ENCODE data around the gene CFAP100. TPM values are rescaled to one million over a fixed set of nuclear protein-coding genes. Genes with fewer than 3 reads are reported as not detected.

The CFAP100 gene
- total and polyA plus RNA-seq, 9 of the 15 experiments (the other 6 are each of a cell fraction or from before 2014, with no cell fraction given) = not detected

GRCh38 chr3:126465928-126466544 lies 71.3 kb downstream of the CFAP100 start (continued):
- TF ChIP-seq, protein P1, sequence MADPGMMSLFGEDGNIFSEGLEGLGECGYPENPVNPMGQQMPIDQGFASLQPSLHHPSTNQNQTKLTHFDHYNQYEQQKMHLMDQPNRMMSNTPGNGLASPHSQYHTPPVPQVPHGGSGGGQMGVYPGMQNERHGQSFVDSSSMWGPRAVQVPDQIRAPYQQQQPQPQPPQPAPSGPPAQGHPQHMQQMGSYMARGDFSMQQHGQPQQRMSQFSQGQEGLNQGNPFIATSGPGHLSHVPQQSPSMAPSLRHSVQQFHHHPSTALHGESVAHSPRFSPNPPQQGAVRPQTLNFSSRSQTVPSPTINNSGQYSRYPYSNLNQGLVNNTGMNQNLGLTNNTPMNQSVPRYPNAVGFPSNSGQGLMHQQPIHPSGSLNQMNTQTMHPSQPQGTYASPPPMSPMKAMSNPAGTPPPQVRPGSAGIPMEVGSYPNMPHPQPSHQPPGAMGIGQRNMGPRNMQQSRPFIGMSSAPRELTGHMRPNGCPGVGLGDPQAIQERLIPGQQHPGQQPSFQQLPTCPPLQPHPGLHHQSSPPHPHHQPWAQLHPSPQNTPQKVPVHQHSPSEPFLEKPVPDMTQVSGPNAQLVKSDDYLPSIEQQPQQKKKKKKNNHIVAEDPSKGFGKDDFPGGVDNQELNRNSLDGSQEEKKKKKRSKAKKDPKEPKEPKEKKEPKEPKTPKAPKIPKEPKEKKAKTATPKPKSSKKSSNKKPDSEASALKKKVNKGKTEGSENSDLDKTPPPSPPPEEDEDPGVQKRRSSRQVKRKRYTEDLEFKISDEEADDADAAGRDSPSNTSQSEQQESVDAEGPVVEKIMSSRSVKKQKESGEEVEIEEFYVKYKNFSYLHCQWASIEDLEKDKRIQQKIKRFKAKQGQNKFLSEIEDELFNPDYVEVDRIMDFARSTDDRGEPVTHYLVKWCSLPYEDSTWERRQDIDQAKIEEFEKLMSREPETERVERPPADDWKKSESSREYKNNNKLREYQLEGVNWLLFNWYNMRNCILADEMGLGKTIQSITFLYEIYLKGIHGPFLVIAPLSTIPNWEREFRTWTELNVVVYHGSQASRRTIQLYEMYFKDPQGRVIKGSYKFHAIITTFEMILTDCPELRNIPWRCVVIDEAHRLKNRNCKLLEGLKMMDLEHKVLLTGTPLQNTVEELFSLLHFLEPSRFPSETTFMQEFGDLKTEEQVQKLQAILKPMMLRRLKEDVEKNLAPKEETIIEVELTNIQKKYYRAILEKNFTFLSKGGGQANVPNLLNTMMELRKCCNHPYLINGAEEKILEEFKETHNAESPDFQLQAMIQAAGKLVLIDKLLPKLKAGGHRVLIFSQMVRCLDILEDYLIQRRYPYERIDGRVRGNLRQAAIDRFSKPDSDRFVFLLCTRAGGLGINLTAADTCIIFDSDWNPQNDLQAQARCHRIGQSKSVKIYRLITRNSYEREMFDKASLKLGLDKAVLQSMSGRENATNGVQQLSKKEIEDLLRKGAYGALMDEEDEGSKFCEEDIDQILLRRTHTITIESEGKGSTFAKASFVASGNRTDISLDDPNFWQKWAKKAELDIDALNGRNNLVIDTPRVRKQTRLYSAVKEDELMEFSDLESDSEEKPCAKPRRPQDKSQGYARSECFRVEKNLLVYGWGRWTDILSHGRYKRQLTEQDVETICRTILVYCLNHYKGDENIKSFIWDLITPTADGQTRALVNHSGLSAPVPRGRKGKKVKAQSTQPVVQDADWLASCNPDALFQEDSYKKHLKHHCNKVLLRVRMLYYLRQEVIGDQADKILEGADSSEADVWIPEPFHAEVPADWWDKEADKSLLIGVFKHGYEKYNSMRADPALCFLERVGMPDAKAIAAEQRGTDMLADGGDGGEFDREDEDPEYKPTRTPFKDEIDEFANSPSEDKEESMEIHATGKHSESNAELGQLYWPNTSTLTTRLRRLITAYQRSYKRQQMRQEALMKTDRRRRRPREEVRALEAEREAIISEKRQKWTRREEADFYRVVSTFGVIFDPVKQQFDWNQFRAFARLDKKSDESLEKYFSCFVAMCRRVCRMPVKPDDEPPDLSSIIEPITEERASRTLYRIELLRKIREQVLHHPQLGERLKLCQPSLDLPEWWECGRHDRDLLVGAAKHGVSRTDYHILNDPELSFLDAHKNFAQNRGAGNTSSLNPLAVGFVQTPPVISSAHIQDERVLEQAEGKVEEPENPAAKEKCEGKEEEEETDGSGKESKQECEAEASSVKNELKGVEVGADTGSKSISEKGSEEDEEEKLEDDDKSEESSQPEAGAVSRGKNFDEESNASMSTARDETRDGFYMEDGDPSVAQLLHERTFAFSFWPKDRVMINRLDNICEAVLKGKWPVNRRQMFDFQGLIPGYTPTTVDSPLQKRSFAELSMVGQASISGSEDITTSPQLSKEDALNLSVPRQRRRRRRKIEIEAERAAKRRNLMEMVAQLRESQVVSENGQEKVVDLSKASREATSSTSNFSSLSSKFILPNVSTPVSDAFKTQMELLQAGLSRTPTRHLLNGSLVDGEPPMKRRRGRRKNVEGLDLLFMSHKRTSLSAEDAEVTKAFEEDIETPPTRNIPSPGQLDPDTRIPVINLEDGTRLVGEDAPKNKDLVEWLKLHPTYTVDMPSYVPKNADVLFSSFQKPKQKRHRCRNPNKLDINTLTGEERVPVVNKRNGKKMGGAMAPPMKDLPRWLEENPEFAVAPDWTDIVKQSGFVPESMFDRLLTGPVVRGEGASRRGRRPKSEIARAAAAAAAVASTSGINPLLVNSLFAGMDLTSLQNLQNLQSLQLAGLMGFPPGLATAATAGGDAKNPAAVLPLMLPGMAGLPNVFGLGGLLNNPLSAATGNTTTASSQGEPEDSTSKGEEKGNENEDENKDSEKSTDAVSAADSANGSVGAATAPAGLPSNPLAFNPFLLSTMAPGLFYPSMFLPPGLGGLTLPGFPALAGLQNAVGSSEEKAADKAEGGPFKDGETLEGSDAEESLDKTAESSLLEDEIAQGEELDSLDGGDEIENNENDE (IDR thresholded peaks at IDR 0.05; ENCODE audit: low read depth, low read length) = no peak
- no peak for TF ChIP-seq FOXK1 (CRISPR knock-in tag; IDR thresholded peaks at IDR 0.05; ENCODE audit: borderline replicate concordance)
- no peak for TF ChIP-seq THRB (CRISPR knock-in tag; conservative IDR thresholded peaks at IDR 0.05)
- no peak for TF ChIP-seq TAF7 (tag; IDR thresholded peaks at IDR 0.05)
- TF ChIP-seq GTF2B (IDR thresholded peaks at IDR 0.05; ENCODE audit: extremely low read depth, insufficient read length) = no peak
- no peak for TF ChIP-seq BRD4 (IDR thresholded peaks at IDR 0.05)
- no peak for TF ChIP-seq ATF6 (CRISPR knock-in tag; IDR thresholded peaks at IDR 0.05)
- TF ChIP-seq, protein P2, sequence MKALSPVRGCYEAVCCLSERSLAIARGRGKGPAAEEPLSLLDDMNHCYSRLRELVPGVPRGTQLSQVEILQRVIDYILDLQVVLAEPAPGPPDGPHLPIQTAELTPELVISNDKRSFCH (CRISPR knock-in tag; IDR thresholded peaks at IDR 0.05) = no peak
- TF ChIP-seq, protein P2 (tag; IDR thresholded peaks at IDR 0.05) = no peak
- no peak for TF ChIP-seq SMC3 (conservative IDR thresholded peaks at IDR 0.05; ENCODE audit: insufficient read depth, low read depth, low read length)

Data from K562 (cell line).